ENCODE data around the gene SNAP25.

- TF ChIP-seq CTCF (IDR thresholded peaks at IDR 0.05) (no peak), POLR2A (IDR thresholded peaks at IDR 0.05) (no peak)
Measured at GRCh38 chr20:10339609-10340008, 121.0 kb downstream of the SNAP25 start.
